ENCODE results near the gene F2RL3.

DNA sequence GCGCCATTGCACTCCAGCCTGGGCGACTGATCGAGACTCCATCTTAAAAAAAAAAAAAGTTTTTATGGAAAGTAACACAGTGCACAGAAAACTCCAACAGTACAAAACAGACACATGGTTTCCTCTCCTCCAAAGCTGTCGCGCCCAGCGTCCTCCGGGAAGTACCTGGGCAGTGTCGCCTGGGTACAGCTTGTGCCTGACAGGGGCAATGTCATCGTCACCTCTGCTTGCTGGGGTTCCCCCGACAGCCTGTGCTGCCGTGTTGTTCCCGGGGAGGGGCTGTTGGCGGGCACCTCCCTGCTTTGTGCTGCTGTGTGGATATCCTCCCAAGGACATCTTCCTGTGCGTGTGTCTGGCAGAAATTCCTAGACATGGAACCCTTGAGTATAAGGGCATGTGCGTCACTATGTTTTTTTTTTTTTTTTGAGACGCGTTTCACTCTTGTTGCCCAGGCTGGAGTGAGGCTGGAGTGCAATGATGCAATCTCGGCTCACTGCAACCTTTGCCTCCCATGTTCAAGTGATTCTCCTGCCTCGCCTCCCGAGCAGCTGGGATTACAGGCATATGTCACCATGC is 2.4 kb upstream of the F2RL3 start:
- TF ChIP-seq POLR2A (IDR thresholded peaks at IDR 0.05; ENCODE audit: low read depth), result no peak
- TF ChIP-seq, protein P1, sequence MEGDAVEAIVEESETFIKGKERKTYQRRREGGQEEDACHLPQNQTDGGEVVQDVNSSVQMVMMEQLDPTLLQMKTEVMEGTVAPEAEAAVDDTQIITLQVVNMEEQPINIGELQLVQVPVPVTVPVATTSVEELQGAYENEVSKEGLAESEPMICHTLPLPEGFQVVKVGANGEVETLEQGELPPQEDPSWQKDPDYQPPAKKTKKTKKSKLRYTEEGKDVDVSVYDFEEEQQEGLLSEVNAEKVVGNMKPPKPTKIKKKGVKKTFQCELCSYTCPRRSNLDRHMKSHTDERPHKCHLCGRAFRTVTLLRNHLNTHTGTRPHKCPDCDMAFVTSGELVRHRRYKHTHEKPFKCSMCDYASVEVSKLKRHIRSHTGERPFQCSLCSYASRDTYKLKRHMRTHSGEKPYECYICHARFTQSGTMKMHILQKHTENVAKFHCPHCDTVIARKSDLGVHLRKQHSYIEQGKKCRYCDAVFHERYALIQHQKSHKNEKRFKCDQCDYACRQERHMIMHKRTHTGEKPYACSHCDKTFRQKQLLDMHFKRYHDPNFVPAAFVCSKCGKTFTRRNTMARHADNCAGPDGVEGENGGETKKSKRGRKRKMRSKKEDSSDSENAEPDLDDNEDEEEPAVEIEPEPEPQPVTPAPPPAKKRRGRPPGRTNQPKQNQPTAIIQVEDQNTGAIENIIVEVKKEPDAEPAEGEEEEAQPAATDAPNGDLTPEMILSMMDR (IDR thresholded peaks at IDR 0.05), result no peak
- TF ChIP-seq POLR2AphosphoS5 (IDR thresholded peaks at IDR 0.05), result peak; percentile 60 to 74
- peak; percentile 77 for TF ChIP-seq EP300 (IDR thresholded peaks at IDR 0.05)

Data from esophagus muscularis mucosa (tissue), 4 donors.